Hepatocyte (in vitro differentiated cells): ENCODE results near the gene KIF23.

Experiments used
- EZH2 ChIP-seq: fragments of 200-600 bp; sonication (generic); IDR thresholded peaks from 2 replicates; pipeline ENCODE4 v1.6.1; 2016; ENCODE audit warnings: antibody characterized with exemption, mild to moderate bottlenecking, borderline replicate concordance
- EZH2phosphoT487 ChIP-seq: fragments of 200-600 bp; sonication (generic); IDR thresholded peaks from one replicate; pipeline ENCODE4 v1.6.1; 2018; ENCODE audit warnings: antibody characterized with exemption, mild to moderate bottlenecking, low read depth, moderate library complexity; ENCODE audit not compliant: unreplicated experiment, severe bottlenecking
- TF ChIP-seq, protein P1 (sequence below): fragments of 200-600 bp; sonication (generic); IDR thresholded peaks from 2 replicates; pipeline ENCODE4 v1.5.1; 2016; ENCODE audit warnings: antibody characterized with exemption, mild to moderate bottlenecking; ENCODE audit not compliant: poor library complexity

DNA sequence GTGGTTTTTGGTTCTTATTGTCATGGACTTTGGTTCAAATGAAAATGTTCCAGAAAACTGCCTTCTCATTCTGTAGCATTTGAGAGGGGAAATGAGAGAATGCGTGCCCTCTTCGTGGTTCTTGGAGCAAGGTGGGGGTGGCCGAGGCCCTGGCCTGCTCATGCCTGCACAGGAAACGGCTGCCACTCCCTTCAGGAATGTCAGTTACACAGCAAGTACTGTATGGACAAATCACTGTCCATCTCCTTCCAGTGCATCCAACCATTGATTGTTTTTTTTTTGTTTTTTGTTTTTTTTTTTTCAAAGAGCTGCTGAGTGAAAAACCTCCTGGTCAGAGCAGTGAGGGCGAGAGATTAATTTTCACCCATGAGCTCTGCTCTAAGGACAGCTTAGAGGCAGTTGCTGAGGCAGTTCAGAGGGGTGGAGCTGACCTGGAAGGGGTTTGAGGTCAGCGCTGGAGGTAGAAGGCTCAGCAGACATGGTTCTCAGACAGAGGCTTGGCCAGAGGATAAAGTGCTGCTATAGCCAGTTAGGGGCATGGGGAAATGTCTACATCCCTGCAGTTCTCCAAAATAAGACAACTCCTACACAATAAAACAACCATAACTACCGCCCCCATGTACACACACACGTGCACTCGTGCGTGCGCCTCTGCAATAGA is 20.2 kb upstream of the KIF23 start:
- TF ChIP-seq, protein P1, sequence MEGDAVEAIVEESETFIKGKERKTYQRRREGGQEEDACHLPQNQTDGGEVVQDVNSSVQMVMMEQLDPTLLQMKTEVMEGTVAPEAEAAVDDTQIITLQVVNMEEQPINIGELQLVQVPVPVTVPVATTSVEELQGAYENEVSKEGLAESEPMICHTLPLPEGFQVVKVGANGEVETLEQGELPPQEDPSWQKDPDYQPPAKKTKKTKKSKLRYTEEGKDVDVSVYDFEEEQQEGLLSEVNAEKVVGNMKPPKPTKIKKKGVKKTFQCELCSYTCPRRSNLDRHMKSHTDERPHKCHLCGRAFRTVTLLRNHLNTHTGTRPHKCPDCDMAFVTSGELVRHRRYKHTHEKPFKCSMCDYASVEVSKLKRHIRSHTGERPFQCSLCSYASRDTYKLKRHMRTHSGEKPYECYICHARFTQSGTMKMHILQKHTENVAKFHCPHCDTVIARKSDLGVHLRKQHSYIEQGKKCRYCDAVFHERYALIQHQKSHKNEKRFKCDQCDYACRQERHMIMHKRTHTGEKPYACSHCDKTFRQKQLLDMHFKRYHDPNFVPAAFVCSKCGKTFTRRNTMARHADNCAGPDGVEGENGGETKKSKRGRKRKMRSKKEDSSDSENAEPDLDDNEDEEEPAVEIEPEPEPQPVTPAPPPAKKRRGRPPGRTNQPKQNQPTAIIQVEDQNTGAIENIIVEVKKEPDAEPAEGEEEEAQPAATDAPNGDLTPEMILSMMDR = no peak
- TF ChIP-seq EZH2 = no peak
- no peak for TF ChIP-seq EZH2phosphoT487
